ENCODE measurements around the gene PGLYRP1. TPM values are rescaled to one million over a fixed set of nuclear protein-coding genes. Genes with fewer than 3 reads are reported as not detected.

Gene PGLYRP1
- total RNA-seq, 4 donors from 2014 or later, result not detected

DNA sequence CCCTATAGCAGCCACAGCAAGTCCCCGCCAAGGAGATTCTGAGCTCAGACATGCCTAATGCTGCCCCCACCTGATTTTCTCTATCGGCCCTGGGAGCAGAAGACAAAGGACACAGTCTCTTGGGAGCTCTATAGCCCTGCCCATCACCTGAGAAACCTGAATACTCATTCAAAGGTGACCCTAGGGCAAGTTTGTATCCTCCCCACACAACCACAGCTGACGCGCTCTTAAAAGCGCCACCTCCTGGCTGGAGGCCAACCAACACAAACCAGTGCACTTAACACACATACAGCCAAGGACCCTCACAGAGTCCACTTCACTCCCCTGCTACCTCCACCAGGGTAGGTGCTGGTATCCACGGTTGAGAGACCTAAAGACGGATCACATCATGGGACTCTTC lies 26.7 kb upstream of the PGLYRP1 start:
- no peak for DNase-seq (ENCODE audit: low spot score in 2 of 2)
- 55% methylated on average over 7 of the region's 7 CpGs for WGBS
- peaks cover 23% of the 10 kb centered on the region for H3K27me3 ChIP-seq

DNA sequence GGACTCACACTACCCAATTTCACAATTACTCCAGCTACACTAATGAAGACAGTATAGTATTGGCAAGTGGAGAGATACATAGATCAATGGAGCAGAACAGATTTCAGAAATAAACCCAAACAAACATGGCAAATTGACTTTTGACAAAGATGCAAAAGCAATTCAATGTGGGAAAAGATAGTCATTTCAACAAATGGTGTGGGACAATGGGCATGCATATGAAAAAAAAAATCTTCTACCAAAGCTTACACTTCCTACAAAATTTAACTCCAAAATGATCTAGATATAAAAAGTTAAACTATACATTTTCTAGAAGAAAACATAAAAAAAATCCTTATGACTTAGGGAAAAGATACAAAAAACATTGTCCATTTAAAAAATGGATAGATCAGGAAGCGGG lies 20.7 kb upstream of the PGLYRP1 start:
- H3K9me3 ChIP-seq, result no peaks in the 10 kb centered on the region
- WGBS, result 97% methylated on average over 1 of the region's 1 CpG
- H3K36me3 ChIP-seq, result no peaks in the 10 kb centered on the region
- peaks cover 20% of the 10 kb centered on the region for H3K4me1 ChIP-seq
- H3K27ac ChIP-seq, result no peak overlapping the region
- peaks cover 29% of the 10 kb centered on the region for H3K27me3 ChIP-seq
- TF ChIP-seq POLR2AphosphoS5 (IDR thresholded peaks at IDR 0.05) (no peak), CTCF (IDR thresholded peaks at IDR 0.05) (no peak), EP300 (IDR thresholded peaks at IDR 0.05) (no peak), POLR2A (IDR thresholded peaks at IDR 0.05) (no peak)
- H3K4me3 ChIP-seq, result no peak overlapping the region
- DNase-seq (ENCODE audit: low spot score in 2 of 2), result no peak

More for the DNA sequence above, 26.7 kb upstream of the PGLYRP1 start:
- TF ChIP-seq EP300 (IDR thresholded peaks at IDR 0.05), result no peak
- no peak for TF ChIP-seq POLR2A (IDR thresholded peaks at IDR 0.05)
- TF ChIP-seq CTCF (IDR thresholded peaks at IDR 0.05), result no peak
- no peak for TF ChIP-seq POLR2AphosphoS5 (IDR thresholded peaks at IDR 0.05)
- no peak overlapping the region for H3K27ac ChIP-seq
- H3K4me1 ChIP-seq, result no peaks in the 10 kb centered on the region
- H3K4me3 ChIP-seq, result no peak overlapping the region
- H3K9me3 ChIP-seq, result no peaks in the 10 kb centered on the region
- H3K36me3 ChIP-seq, result no peaks in the 10 kb centered on the region

GRCh38 chr19:46042252-46042883 lies 19.5 kb upstream of the PGLYRP1 start:
- Histone ChIP-seq H3K4me3 (no peak overlapping the region), H3K4me1 (peaks cover 20% of the 10 kb centered on the region), H3K9me3 (no peaks in the 10 kb centered on the region), H3K27me3 (peaks cover 29% of the 10 kb centered on the region), H3K27ac (no peak overlapping the region), H3K36me3 (no peaks in the 10 kb centered on the region)
- 51% methylated on average over 5 of the region's 5 CpGs for WGBS
- DNase-seq (ENCODE audit: low spot score in 2 of 2), result no peak
- TF ChIP-seq CTCF (IDR thresholded peaks at IDR 0.05) (no peak), POLR2AphosphoS5 (IDR thresholded peaks at IDR 0.05) (no peak)

DNA sequence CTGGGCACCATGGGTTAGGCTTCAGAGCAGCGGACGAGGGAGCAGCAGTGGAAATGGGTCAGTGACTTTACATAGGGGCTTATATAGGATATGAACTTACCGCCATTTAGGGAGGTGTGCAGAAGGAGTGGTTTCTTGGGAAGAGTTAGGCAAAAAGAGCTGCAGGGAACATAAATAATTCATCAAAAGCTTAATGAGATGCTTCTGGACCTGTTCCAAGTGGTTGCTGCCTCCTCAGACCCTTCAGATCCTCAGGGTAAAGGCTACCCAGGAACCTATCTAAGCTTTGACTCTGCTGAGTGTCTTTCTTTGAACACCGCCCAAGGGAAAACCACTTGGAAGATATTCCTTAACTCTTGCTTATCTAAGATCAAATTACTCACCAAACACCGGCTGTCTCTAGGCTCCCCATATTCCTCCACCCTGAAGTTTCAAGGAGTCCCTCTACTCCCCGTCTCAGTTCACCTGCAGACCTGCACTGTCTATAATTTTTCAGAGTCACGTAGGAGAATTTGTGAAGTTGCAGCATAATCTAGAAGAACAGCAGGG lies 18.2 kb upstream of the PGLYRP1 start, which contains the start of gene IGFL4:
Gene IGFL4, minus strand, starts transcription at position 51 of the 549 bp plus-strand sequence. Its CDS starts 40 bp downstream, at position 11.
- 50% methylated on average over 7 of the region's 7 CpGs for WGBS
- Histone ChIP-seq H3K36me3 (no peaks in the 10 kb centered on the region), H3K9me3 (no peaks in the 10 kb centered on the region), H3K27ac (no peak within 1 kb of the TSS), H3K27me3 (peaks cover 29% of the 10 kb centered on the region), H3K4me3 (no peak within 1 kb of the TSS), H3K4me1 (peaks cover 20% of the 10 kb centered on the region)
- no peak for TF ChIP-seq CTCF (IDR thresholded peaks at IDR 0.05)
- TF ChIP-seq POLR2A (IDR thresholded peaks at IDR 0.05), result no peak
- no peak for TF ChIP-seq POLR2AphosphoS5 (IDR thresholded peaks at IDR 0.05)
- TF ChIP-seq EP300 (IDR thresholded peaks at IDR 0.05), result no peak
- no peak for DNase-seq (ENCODE audit: low spot score in 2 of 2)

GRCh38 chr19:46040125-46040524 lies 17.3 kb upstream of the PGLYRP1 start:
- Histone ChIP-seq H3K9me3 (no peaks in the 10 kb centered on the region), H3K36me3 (no peaks in the 10 kb centered on the region), H3K27me3 (peaks cover 29% of the 10 kb centered on the region), H3K4me3 (no peak overlapping the region), H3K4me1 (peaks cover 20% of the 10 kb centered on the region), H3K27ac (no peak overlapping the region)
- DNase-seq (ENCODE audit: low spot score in 2 of 2), result no peak
- WGBS, result 80% methylated on average over 3 of the region's 6 CpGs
- TF ChIP-seq POLR2AphosphoS5 (IDR thresholded peaks at IDR 0.05), result no peak
- no peak for TF ChIP-seq EP300 (IDR thresholded peaks at IDR 0.05)
- TF ChIP-seq POLR2A (IDR thresholded peaks at IDR 0.05), result no peak
- no peak for TF ChIP-seq CTCF (IDR thresholded peaks at IDR 0.05)
